ENCODE measurements around the gene AARS2. TPM values are rescaled to one million over a fixed set of nuclear protein-coding genes. Genes with fewer than 3 reads are reported as not detected.

The AARS2 gene
- total RNA-seq, 1 experiment from 2014 or later = 21.7 TPM

GRCh38 chr6:44275271-44275748 is 37.8 kb downstream of the AARS2 start:
- Histone ChIP-seq H3K79me2 (ENCODE audit: insufficient read depth, low read length) (no peaks in the 10 kb centered on the region), H2BK5ac (ENCODE audit: insufficient read length, low read length) (no peak overlapping the region), H2BK20ac (ENCODE audit: low read depth, low read length, poor library complexity, severe bottlenecking) (no peak overlapping the region), H3K9me3 (ENCODE audit: control insufficient read depth, low read depth, low read length) (no peaks in the 10 kb centered on the region), H3K56ac (ENCODE audit: insufficient read length, low read depth, low read length) (no peak overlapping the region), H2BK12ac (ENCODE audit: insufficient read length, low read depth, low read length) (no peak overlapping the region), H3K79me1 (ENCODE audit: insufficient read depth, low read depth, low read length, poor library complexity, severe bottlenecking) (no peaks in the 10 kb centered on the region), H2AFZ (ENCODE audit: low read length) (no peak overlapping the region), H4K5ac (ENCODE audit: insufficient read length, low read depth, low read length) (no peak overlapping the region), H3K23ac (ENCODE audit: insufficient read length, low read depth, low read length) (no peak overlapping the region), H3T11ph (ENCODE audit: low read length) (no peak overlapping the region), H2BK120ac (ENCODE audit: low read depth, low read length, poor library complexity, severe bottlenecking) (no peak overlapping the region), H4K8ac (replicated peaks; ENCODE audit: insufficient read length, low read depth, low read length) (no peak overlapping the region), H2AK5ac (ENCODE audit: insufficient read length, low read length) (no peak overlapping the region), H3K27ac (ENCODE audit: insufficient read length, low read depth, low read length) (no peak overlapping the region), H3K4me2 (ENCODE audit: insufficient read depth, insufficient read length, low read length) (no peak overlapping the region), H3K14ac (ENCODE audit: insufficient read depth, low read length) (no peak overlapping the region), H2BK15ac (ENCODE audit: low read depth, low read length) (no peak overlapping the region), H4K91ac (ENCODE audit: insufficient read length, low read depth, low read length) (no peak overlapping the region), H3K4me1 (ENCODE audit: insufficient read depth, low read length) (peaks cover 4% of the 10 kb centered on the region; the same call in 1 of the 2 replicates), H3K18ac (ENCODE audit: insufficient read length, low read depth, low read length) (no peak overlapping the region), H3K9ac (ENCODE audit: extremely low read depth, insufficient read length, low read length) (no peak overlapping the region), H3K27me3 (ENCODE audit: insufficient read depth, low read length) (no peaks in the 10 kb centered on the region), H3K4ac (ENCODE audit: low read depth, low read length) (no peak overlapping the region), H3K23me2 (ENCODE audit: insufficient read length, low read depth, low read length, poor library complexity, severe bottlenecking) (peaks cover 2% of the 10 kb centered on the region), H4K20me1 (ENCODE audit: control insufficient read depth, insufficient read depth, insufficient read length) (peaks cover 3% of the 10 kb centered on the region)
- Mint-ChIP-seq H3K27me3 (ENCODE audit: low read depth) (peaks cover 6% of the 10 kb centered on the region), H3K4me1 (peaks cover 9 to 22% of the 10 kb centered on the region in 2 experiments), H3K9me3 (no peaks in the 10 kb centered on the region), H3K27ac (no peak overlapping the region), H3K4me3 (no peak overlapping the region), H3K36me3 (ENCODE audit: insufficient read depth in 1 of 3, low read depth in 3 of 3) (no peaks in the 10 kb centered on the region; a peak in 1 of 7 replicates)
- WGBS (ENCODE audit: extremely low coverage, insufficient read length, low lambda C conversion rate) = no CpG with 5 or more reads among the region's 59 CpGs
- TF ChIP-seq, protein P1, sequence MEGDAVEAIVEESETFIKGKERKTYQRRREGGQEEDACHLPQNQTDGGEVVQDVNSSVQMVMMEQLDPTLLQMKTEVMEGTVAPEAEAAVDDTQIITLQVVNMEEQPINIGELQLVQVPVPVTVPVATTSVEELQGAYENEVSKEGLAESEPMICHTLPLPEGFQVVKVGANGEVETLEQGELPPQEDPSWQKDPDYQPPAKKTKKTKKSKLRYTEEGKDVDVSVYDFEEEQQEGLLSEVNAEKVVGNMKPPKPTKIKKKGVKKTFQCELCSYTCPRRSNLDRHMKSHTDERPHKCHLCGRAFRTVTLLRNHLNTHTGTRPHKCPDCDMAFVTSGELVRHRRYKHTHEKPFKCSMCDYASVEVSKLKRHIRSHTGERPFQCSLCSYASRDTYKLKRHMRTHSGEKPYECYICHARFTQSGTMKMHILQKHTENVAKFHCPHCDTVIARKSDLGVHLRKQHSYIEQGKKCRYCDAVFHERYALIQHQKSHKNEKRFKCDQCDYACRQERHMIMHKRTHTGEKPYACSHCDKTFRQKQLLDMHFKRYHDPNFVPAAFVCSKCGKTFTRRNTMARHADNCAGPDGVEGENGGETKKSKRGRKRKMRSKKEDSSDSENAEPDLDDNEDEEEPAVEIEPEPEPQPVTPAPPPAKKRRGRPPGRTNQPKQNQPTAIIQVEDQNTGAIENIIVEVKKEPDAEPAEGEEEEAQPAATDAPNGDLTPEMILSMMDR (conservative IDR thresholded peaks at IDR 0.05) = no peak
- DNase-seq = no peak

Data from H9 (cell line).